HG02759 (cell line): ENCODE measurements around the gene ACIN1.

Experiments
- ATAC-seq: cut with Tn5 transposase; IDR thresholded peaks from one replicate; pipeline ENCODE4 v1.9.1; 2021; ENCODE audit warnings: mild to moderate bottlenecking, moderate library complexity; ENCODE audit not compliant: unreplicated experiment

Gene ACIN1

DNA sequence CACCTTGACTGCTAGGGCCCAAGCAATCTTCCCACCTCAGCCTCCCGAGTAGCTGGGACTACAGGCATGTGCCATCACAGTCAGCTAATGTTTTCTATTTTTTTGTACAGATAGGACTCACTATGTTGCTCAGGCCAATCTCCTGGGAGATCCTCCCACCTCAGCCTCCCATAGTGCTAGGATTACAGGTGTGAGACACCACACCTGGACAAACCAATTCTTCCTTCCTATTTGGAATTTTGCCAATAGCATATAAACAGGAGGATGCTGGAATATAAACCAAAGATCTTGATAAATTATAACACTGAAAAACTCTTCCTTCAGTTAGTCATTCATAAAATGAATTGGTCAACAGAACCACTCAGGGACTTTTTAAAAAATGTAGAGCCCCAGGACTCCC lies 8.4 kb downstream of the ACIN1 start:
- ATAC-seq, result no peak

DNA sequence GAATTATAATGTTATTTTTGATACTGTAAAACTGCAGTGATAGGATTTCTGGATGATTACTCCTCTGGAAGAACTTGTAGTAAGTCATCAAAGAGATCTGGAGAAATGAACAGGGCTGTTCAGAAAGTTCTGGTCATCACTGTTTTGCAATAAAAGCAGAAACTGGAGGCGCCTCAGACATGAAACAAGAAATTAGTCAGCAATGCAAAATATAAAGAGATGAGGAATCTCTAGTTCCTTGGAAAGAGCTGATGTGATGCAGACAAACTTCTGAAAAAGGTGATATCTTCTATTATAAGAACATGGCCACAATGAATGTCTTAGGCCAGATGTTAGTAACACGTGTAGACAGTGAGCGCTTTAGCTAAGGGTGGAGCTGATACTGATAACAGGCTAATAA lies 9.5 kb downstream of the ACIN1 start:
- no peak for ATAC-seq

DNA sequence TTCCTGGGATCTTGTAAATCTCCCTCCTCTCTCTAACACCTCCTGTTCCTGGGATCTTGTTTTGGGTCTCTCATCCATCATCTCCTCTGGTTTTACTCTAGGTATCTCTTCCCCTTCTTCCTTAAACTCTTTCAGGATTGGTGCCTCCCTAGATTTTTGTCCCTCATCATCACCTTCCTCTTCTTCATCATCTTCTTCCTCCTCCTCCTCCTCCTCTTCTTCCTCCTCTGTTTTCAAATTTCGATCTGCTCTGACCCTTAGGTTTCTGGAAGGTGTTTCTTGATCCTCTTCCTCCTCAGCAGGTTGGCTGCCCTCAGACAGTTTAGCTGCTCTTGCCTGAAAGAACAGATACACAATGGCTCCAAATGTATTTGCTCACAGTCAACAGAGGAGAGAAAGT lies 14.5 kb downstream of the ACIN1 start:
- no peak for ATAC-seq

DNA sequence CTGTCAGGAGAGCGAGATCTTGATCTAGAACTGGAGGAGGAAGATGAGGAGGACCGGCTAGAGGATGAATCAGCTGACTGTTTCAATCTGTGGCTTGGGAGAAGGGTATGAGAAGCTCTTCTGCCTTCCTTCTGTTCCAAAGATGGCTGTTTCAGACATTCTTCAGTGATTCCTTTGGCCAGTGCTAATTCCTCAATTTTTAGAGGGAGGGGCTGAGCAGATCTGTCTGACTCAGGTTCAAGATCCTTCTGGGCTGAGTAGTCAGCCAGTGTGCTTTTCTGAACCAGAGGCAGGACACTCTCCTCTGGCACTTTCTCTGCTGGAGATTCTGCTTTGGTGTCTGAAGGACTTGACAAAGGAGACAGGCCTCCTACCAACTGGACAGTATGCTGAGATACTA lies 15.2 kb downstream of the ACIN1 start:
- ATAC-seq, result no peak

DNA sequence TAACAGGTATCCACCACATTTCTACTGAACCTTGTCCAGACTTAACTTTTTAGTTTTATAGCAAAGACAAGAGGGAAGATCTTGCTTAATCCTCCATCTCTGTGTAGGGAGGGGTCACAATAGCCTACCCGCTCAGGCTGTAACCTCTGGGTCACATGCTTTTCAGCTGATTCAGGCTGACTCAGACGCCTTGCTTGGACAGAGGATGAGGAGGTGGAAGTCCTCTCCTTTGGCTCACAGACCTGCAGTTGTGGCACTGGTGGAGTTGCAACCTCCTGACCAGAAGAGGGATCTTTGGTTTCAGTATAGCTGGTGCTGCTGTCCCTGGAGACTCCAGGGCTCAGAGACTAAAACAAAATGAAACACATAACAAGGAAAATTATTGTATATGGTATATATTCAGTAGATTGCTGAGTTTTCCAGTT lies 16.2 kb downstream of the ACIN1 start:
- no peak for ATAC-seq

DNA sequence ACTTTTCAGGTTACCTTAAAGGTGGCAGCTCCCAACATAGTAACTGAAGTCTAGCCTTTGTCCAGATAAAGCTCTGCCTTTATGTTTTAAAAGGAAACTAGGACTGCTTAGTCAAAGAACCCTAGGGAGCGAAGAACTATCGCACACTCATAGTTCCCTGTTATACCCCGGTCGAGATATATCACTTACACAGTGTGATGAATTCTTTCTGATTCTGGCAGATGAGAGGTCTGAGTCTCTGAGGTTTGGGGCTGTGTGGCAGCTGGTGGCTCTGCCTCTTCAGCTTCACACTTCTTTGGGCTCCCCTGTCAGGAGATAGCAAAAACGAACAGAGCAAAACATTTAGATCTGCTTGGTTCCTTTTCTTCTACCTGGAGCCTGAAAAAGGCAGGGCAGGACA lies 17.0 kb downstream of the ACIN1 start:
- ATAC-seq, result no peak

DNA sequence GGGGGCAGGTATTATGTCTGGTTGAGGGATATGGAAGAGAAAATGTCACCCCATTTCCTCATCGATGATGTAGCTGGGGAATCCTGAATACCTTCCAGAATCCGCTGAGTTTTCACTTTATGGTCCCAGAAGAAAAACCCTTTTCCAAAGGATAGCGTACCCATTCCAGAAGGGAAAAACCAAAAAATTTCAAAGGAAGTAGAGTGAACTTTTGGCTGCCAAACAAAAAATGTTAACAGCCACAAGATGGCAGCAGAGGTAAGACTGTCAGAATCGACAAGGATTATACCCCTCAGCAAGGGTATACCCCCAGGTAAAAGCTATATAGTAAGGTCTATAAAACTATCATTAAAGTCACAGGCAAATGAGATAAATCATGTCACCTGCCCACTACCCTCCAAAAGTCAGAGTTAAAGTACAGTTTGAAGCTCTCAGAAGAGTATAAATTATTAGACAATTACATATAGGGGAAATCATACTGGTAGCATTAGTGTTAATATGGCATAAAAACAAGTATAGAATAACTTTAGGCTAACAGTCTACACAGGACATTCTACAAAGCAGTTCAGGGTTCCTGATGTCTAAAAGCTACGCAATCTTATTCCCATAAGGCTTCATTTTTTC lies 18.0 kb downstream of the ACIN1 start:
- no peak for ATAC-seq

DNA sequence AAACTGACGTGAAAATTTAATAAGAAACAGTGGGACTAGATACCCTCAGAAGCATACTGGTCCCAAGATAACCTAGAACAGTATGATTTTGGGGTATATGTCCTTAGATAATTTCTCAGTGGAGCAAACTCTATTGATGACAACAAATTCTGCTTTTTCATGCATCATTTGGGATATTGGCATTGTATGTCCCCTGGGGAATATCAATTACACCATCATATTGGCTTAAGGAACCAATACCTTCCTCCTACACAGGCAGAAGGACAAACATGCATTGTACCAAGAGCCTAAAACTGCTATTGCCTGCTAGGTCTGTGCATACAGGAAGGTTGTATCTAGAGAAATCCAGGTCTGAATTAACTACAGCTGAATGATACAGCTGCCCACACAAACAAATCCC lies 20.0 kb downstream of the ACIN1 start:
- no peak for ATAC-seq

DNA sequence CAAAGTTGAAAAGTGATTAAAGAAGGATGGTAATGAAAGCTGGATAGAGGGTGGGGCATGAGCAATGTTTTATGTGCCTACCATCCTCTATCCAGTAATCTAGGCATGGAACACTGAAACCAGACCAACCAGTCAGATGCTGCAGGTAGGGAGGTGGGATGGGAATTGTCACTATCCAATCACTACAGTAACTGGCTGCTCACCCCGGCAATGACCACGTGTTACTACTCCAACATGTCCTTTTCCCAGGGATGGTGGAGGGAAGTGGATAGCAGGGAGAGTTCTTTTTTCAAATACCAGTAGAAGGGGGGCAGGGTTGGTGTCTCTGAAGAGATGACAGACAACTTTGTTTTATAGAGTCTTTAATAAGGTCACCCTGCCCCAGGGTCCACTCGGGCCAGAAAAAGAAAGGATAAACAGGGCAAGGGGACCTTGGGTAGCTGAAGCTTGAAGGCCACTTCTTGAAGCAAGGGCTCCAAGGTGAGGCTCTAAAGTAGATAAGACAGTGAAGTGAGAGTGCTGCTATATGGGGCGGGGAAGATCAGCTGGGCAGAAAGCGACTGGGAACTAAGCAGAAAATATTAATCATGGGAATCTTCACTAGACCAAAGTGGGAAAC lies 22.9 kb downstream of the ACIN1 start:
- no peak for ATAC-seq

DNA sequence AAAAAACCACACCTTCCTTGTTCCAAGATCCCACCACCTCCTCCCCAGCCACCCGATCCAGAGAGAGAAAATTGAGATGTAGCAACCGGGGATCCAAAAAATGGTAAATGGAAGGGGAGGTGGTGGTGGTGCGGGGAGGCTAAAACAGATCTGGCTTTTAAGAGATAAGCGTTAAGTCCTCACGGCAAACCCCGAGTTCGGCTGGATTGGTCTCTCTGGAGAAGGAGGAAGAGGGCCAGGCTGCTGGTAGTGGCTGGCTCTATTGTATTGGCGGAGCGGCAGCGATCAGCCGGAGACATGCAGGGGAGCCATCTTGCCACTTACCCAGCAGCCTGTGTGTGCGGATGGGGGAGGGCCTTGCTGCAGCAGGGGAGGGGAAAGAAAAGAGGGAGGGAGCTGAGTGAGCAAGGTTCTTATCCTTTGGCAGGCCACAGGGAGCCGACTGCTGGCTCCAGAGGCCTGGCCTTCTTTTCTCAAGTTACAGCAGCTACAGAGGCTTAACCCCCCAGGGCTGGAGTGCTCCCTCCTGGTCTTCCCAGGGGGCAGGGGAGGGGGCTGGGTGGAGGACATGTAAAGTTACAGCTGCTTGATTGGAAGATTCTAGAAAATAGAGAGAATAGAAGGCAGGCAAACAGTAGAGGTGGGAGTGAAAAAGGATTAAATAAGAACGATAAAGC lies 23.6 kb downstream of the ACIN1 start:
- ATAC-seq, result peak; percentile 90

DNA sequence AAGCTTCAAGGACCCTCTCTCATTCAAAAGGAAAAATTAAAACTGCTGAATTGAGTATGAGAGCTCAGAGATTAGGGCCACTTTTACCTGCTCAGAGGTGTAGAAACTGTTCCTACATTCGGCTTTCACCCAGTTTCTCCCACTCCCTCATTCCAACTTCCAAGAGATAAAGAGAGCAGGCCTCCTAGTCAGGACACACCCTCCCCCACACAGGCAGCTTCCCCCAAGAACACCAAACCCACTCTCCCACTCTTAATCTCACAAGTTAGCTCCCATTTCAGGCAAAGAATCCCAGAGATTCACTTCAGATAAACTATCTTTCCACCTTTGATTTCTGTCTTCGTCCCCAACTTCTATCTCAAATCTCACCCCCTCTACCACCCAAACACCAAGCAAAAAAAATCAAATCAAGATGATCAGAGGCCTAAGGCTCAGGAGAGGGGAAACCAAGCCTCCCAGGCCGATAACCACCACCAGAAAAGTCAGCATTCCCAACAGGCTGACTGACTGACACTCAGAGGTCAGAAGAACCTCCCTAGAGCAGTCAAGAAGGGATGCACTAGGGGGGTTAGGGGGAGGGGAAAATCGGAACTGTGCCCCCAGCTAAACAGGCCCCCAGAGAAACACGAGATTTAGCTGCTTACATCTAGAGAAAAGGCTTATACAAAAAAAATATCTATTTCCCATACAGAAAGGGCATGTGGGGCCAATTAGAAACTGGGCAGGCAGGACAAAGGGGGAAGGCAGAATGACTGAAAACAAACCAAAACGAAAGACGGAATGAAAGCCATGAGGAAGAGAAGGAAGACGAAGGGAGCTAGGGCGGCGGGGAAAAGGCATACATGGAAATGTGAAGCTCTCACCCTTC lies 24.4 kb downstream of the ACIN1 start:
- ATAC-seq, result no peak

DNA sequence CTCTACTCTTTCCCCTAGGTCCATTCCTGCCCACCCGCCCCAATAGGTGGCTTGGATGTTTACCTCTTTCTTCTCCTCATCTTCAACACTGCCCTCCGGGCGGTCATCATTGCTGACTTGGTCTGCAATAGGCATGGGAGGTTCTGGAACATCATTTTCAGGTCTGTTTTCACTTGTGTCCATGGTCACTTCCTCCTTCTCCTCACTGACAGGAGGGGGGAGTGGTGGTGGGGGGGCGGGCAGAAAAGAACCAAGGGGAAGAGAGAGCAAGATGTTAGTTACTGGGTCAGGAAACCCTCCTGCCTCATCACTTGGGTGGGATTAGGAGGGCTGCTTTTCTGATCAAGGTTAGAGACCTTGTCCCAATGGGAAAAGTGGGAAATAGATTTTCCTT lies 25.5 kb downstream of the ACIN1 start:
- no peak for ATAC-seq

DNA sequence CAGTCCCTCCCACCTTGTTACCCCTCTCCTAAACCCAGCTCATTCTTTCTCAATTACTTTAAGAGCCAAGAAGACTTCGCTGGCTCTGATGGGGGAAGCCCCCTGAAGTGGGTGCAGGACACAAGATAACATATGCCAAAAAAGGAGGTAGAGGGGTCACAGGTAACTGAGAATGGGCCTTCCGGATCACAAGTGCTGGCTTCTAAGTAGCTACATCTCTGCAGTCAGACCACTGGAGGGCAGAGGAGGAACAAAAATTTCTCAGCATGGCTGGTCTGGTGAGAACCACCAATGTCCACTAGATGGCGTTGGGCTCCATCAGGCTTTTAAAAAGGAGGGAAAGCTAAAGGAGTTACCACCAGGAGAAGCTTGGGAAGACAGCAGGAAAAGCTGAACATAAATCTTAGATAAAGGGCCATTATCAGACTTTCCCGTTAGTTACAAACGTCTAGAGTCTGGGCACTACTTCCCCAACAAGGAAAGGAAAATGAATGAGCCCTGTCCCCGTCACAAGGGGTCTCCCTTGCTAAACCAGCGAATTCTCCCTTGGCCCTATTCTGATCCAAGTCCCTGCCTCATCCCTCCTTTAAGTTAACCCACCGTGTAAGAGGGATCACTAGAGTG lies 26.0 kb downstream of the ACIN1 start:
- peak; percentile 65 for ATAC-seq

DNA sequence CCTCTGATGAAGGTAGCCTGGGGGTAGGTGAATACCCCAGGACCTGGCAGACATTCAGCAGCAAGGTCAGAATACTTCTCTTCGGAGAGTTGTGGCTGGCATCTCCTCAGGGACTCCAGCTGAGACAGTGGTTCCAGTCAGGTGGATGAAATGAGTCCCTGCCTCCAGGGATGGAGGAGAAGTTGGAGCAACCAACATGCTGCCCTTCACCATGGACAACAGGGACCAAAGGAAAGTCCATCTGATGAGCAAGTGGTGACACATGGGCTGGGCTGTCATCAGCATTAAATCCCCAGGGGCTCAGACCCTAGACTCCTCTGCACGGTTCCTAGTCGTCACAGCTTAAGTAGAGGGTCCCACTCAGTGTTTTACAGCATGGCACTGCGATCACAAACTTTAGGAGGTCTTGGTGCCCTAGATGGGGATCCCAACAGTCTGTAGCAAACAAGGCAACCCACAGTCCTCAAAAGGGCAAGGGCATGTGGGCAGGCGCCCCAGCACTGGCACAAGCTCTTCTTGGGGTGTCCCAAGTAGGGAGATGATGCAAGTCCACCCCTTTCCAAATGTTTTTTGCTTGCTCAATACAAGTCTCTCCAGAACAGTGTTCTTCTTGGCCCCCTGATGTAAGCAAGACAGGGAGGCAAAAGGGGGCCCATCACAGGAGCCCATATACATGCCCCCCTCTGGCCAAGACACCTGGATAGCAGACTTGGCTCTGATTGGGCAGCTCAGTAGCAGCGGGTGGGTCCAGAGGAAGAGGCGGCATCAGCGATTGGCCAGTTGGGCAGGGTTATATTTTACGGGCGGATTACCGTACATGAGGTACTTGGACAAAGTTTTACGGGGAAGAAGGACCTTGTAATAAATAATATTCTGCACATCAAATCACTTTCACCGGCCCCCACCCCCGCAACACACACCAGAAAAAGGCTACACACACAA lies 26.8 kb downstream of the ACIN1 start:
- ATAC-seq, result no peak

DNA sequence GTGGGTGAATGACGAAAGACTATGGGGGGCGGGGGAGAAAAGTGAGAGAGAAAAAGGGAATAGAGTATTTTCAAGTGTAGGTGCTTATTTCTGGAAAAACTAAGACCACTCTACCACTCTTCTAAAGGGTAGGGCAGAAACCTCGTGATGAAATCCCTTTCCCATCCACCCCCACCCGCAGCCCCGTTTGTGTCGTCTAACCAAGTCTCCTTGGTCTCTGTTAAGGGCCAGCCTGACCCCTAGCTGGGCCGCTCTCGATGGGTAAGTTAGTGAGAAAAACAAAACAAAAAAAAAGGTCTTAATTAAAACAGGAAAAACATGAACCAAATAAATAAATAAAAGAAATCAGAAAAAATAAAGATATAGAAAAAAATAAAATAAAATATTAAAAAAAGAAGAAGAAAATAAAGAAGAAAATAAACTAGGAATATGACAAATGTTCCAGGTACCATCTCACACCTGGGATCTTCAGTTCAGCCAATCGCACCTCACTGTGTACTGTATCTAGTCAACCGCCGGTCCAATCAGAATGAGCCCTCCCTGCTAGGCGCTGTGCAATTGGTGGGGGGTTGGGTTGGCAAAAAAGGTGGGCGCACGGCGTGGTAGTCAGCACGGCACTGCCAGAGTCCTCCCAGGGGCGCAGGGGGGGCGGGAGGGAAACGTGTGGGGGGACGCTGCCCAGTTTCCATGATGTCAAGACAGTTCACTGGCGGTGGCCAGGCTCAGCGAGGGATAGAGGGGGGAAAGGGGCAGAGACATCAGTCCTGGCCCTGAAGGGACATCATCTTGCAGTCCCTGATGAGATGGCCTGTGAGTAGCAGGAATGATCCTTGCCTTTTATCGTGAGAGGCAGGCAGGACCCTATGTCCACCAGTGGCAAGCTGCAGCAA lies 27.8 kb downstream of the ACIN1 start:
- ATAC-seq, result no peak

DNA sequence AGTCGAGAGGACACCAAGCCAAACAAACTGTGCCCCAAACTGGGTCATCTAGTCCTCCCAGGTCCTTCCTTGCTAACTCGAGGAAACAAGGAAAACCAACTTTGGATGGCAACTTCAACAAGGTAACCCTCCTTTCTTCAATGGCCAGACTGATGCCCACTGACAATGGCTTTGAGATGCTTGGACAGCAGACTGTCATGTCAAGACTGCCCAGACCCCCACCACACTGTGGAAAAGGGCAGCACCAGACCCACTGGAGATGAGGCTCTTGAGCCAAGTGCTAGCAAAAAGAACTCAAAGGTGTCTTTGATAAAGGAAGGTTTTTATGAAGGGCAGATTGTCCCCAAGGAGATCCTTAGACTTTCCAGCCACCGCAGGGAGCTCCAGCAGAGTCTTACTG lies 28.6 kb downstream of the ACIN1 start:
- ATAC-seq, result no peak

DNA sequence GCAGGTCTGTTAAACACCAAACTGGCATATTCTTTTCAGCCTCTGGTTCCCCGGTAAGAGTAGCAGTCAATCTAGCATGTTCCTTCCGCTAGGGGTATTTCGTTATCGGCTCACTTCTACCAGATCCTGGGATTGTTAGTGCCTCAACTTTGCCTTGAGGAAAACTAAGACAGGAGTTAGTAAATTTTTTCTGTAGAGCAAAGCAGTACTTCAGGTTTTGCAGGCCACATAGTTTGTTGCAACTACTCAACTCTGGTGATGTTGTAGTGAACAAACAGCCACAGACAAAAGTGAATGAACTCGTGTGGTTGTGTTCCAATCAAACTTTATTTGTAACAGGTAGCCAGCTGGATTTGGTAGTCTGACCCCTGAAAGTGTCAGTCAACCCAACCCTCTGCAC lies 31.3 kb downstream of the ACIN1 start:
- no peak for ATAC-seq

DNA sequence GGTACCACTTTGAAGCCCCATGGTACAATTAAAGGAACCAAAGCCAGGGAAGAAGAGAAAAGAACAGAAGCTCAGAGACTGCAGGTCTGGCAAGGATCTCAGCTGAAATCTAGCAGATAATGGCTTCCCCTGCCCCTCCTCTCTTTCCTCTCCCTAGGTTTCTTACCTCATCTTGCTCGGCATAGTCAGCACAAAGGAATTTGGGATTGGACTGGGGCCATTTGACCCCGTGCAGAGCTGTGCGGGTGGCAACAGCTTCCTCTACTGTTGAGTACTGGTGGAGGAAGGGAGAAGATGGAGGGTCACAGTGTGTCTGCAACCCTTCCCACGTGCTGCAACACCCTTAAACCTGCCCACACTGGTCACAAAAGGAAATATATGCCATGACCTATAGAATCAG lies 32.9 kb downstream of the ACIN1 start:
- ATAC-seq, result no peak
